Measurements from ENCODE around the gene TASOR2.

The TASOR2 gene

DNA sequence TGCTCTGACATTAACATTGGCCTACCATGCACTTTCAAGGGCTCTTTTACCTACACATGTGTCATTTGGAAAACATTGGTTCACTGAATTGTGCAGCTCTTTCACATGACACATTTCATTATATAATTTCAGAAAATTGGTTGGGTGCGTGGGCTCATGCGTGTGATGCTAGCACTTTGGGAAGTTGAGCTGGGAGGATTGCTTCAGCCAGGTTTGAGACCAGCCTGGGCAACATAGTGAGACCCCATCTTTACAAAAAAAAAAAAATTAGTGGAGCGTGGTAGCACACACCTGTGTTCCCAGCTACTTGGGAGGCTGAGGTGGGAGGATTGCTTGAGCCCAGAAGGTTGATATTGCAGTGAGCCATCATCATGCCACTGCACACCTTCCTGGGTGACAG is 3.9 kb downstream of the TASOR2 start:
- no peak for DNase-seq

- DNase-seq: no peak
Observed at GRCh38 chr10:5691786-5692185, 7.1 kb downstream of the TASOR2 start.

DNA sequence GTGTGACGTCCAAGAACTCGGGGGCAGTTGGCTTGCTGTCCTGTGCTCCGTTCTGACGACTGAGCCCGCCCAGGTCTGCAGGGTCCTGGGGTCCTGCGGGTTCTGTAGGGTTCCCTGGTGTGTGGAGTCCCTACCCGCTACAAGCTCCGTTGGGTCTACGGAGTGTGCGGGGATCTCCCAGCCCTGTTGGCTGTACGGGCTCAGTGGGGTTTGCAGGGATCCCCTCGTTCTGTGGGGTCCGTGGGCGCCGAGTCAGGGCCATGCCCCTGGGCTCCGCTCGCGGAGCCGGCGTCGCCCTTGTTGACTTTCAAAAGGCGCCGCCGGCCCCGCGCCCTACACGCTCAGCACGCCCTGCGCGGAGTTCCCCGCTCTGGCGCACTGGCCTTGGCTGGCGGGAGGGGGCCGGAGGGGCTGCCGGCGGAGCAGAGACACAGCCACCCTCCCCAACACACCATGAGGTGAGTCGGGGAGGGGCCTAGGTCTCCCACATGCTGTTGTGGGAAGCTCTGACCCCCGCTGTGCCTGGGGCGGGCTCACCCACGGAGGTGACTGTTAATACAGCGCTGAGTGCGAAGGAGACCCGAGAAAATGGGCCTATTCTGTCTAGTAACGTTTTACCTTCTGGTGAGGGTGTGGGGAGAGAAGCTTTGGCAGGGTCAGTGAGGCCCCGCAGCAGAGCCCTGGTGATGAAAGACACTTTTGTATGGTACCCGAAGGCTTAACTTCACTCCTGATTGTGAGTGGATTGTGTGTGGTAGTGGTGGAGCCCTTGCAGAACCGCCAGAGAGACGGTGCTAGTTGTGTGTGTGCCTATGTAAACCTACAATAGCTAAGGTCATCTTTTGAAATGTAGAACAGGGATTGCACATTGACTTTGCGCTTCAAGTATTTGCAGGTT is 8.1 kb downstream of the TASOR2 start:
- no peak for DNase-seq

DNA sequence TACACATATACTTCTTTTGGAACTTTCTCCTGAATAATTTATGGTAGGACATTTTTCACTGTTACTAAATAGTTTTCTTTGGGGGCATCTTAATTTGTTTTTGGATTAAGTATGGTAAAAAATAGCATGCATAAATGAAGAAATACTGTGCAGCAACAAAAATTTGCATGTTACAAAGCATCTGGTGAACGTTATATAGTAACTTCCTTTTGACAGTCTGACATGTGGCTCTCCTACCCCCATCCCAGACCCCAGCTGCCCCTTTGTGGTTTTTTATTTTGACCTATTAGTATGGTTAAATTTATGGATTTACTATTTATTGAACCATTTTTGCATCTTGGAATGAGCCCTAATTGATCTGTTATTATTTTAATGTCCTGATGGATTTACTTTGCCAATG is 9.9 kb downstream of the TASOR2 start:
- no peak for DNase-seq

DNA sequence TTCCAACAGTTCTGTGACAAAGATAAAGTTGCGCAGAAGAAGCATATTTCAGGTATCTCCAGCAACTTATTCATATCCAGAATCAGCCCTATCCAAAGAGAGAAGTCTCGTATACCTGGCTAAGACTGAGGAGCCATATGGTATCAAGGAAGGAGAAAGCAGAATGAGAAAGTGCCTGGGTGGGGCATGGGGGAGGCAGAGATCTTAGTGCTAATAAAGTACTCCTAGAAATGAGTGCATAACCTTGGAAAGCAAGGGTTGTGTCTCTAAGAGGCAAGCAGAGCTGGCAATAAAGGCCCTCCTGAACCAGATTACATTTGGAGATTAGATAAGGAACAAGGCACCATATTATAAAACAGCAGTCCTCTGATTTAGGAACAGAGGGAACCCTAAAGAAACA is 12.7 kb downstream of the TASOR2 start:
- no peak for DNase-seq

DNA sequence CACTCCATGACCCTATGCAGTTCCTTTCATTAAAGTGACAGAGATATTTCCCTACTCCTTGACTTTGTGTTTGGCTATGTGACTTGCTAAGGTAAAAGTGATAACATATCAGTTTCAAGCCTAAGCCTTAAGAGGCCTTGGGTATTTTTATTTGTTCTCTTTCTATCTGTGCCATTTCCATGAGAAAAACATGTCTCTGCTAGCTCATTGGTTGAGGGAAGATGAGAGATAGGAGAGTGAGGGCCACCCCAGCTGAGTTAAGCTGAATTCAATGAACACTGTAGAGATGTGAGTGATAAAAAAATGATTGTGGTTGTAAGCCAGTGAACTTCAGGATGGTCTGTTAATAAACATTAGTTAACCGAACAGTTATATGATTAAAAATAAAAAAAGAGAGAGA is 13.4 kb downstream of the TASOR2 start:
- no peak for DNase-seq

DNA sequence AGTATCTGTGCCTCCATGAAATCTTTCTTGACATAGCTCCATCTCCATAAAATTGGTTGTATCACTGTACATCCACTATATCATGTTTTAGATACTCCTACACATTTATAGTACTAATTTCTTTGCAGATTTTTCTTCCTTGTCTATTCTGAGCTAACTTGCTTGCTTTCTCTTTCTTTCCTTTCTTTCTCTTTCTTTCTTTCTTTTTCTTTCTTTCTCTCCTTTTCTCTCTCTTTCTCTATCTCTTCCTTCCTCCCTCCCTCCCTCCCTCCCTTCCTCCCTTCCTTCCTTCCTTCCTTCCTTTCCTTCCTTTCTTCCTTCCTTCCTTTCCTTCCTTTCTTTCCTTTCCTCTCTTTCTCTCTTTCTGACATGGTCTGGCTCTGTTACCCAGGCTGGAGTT is 23.7 kb downstream of the TASOR2 start:
- DNase-seq: no peak

DNA sequence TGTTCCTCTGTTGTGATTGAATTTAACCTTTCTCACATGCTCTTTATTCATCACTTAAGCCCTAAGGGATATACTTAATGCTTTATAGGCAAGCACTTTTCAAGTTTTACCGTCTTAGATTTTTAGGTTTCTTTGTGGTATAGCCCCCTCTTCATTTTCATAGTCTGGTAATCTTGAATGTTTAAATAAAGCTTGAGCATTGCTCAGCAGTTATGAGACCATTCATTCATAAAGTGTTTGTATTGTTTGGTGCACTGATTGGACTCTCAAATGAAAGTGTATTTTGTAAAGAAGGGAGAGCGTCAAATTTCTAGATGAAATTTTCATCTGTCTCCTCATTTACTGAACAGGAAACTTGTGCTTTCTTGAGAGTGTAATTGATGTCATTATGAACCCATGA is 25.2 kb downstream of the TASOR2 start:
- no peak for DNase-seq

DNA sequence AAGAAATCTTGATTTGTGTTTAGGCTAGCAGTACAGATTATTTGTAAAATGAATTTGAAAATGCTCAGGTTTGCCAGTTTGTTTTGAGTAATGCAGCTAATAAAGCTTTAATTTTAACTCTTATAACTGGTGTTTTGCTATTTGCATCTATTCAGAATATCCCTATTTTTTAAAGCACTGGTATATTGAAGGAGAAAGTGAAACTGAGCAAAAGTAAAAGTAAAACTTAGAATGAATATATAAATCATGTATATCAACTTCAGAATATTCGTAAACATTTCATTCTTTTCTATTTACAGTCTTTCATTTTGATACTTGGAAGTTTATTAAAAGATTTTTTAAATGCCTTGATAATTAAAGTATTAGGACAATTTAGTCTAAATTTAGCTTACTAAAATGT is 26.2 kb downstream of the TASOR2 start:
- DNase-seq: no peak

- no peak for DNase-seq
Observed at GRCh38 chr10:5711642-5712041, 27.0 kb downstream of the TASOR2 start.

GRCh38 chr10:5719546-5719945 is 34.9 kb downstream of the TASOR2 start:
- DNase-seq: no peak

DNA sequence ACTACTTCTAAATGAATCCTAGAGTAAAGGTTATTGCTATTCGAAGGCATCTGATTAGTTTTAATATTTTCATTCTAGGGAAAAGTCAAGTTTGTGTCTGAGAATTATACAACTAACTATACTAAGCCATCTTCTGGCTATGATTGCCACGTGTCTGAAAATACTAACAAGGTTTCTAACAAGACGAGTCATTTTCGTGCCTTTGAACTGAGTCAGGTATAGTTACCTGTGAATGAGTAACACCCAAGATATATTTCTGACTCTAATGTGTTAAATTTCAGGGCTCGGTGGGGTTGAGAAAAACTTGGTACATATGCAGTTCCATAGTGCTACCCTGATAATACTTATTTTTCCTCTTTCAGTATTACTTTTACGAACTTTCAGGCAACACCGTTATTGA is 35.5 kb downstream of the TASOR2 start:
- DNase-seq: no peak

GRCh38 chr10:5723692-5724091 is 39.1 kb downstream of the TASOR2 start:
- no peak for DNase-seq

DNA sequence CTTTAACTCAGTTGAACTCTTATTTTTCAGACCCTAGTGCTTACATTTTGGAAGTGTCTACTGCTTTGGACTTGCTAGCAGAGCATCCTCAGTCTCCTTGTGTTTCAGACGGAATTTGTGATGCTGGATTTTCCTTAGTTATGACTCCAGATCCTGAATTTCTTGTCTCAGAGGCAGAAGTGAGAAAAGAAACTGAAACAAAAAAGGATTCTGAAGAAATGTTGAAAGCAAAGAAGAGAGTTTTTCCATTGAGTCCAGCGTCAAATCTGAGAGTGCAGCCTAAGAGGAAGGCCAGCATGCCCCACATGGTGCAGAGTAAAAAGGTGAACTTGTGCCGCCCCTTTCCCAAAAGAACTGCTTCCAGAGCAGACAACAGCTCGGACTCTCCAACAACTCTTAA is 46.1 kb downstream of the TASOR2 start:
- DNase-seq: no peak

- no peak for DNase-seq
Observed at GRCh38 chr10:5731559-5731958, 46.9 kb downstream of the TASOR2 start.

GRCh38 chr10:5732141-5732540 is 47.5 kb downstream of the TASOR2 start:
- no peak for DNase-seq
